K562 (cell line): ENCODE results near the gene HSF2. TPM values are rescaled to one million over a fixed set of nuclear protein-coding genes. Genes with fewer than 3 reads are reported as not detected.

Experiments used
- ATAC-seq: fragments of 200-7000 bp; cut with Tn5 transposase; 3 replicates; pipeline ENCODE4 v1.9.1; 2020; ENCODE audit warnings: moderate library complexity
- BruUV-seq: library from RNA; stranded (reverse); fragments of 400-500 nt; replicated peaks from 2 replicates; lab custom pipeline; 2021; lab: Mats Ljungman, UMichigan
- CTCF ChIA-PET: fragments of 300-600 bp; formaldehyde crosslinking; extraction: SDS; loops from one replicate; lab custom pipeline; 2021; ENCODE audit warnings: low intra/inter-chr PET ratio; lab: Yijun Ruan, JAX
- POLR2A ChIA-PET: fragments of 300-600, 350-650 bp; sonication (Branson Sonifier 250); formaldehyde crosslinking; extraction: SDS; loops from one replicate; lab custom pipeline; 2021; ENCODE audit warnings: antibody characterized with exemption, inconsistent platforms; lab: Yijun Ruan, JAX
- DNase-seq, 4 experiments: peaks; one replicate each; pipeline versions ENCODE4 v3.0.0 to v3.0.0-alpha.2; 2011 to 2018; ENCODE audit warnings: low spot score in 3 of 4, mixed read lengths in 3 of 4; ENCODE audit errors: extremely low read depth in 1 of 4
- FAIRE-seq: peaks from 2 replicates; lab custom pipeline; 2011; peaks lifted over from hg19 to GRCh38; lab: Jason Lieb, UNC
- H2AFZ ChIP-seq: 2 replicates; pipeline ENCODE4 v1.6.0; 2011; ENCODE audit warnings: low read depth, low read length, control low read depth, inconsistent platforms
- H3K27ac ChIP-seq: fragments of 200-600 bp; 3 replicates; pipeline ENCODE4 v1.8.0; 2011; ENCODE audit warnings: low read depth, mild to moderate bottlenecking, control low read depth, inconsistent platforms, low read length, moderate library complexity, mixed read lengths; ENCODE audit errors: extremely low read depth
- H3K27me3 ChIP-seq, 2 experiments: fragments of 300-600 bp in 1 of 2; 2 replicates in 1 of 2; 3 replicates in 1 of 2; pipeline versions ENCODE4 v1.6.0 to v1.8.0; 2011; ENCODE audit warnings: inconsistent platforms in 2 of 2, low read length in 2 of 2, mild to moderate bottlenecking in 1 of 2, mixed read lengths in 1 of 2, moderate library complexity in 1 of 2; ENCODE audit not compliant: control insufficient read depth in 2 of 2, insufficient read depth in 2 of 2
- H3K36me3 ChIP-seq: fragments of 300-600 bp; 3 replicates; pipeline ENCODE4 v1.8.0; 2011; ENCODE audit warnings: mild to moderate bottlenecking, low read length, inconsistent platforms; ENCODE audit not compliant: control insufficient read depth, insufficient read depth
- H3K4me1 ChIP-seq, 2 experiments: fragments of 200-600 bp in 1 of 2; replicated peaks in 1 of 2; 2 replicates in 1 of 2; 3 replicates in 1 of 2; pipeline versions ENCODE4 v1.5.1 to v1.8.0; 2011; ENCODE audit warnings: inconsistent platforms in 2 of 2, low read length in 2 of 2, mild to moderate bottlenecking in 1 of 2, mixed read lengths in 1 of 2, moderate library complexity in 1 of 2; ENCODE audit not compliant: control insufficient read depth in 2 of 2, insufficient read depth in 2 of 2
- H3K4me2 ChIP-seq: 2 replicates; pipeline ENCODE4 v1.6.1; 2011; ENCODE audit warnings: low read length, control low read depth, inconsistent platforms, mixed read lengths; ENCODE audit not compliant: insufficient read depth
- H3K4me3 ChIP-seq: fragments of 200-600 bp; sonication (generic), shearing (Covaris generic); 2 replicates; pipeline ENCODE4 v1.5.1; 2016; ENCODE audit warnings: control low read depth, inconsistent platforms
- H3K79me2 ChIP-seq: fragments of 200-600 bp; 3 replicates; pipeline ENCODE4 v1.8.0; 2011; ENCODE audit warnings: low read length, inconsistent platforms; ENCODE audit not compliant: control insufficient read depth, insufficient read depth
- H3K9ac ChIP-seq, 2 experiments: 2 replicates each; pipeline versions ENCODE4 v1.6.0 to v1.6.1; 2011; ENCODE audit warnings: low read depth in 2 of 2, low read length in 2 of 2, control low read depth in 1 of 2, inconsistent platforms in 1 of 2, mild to moderate bottlenecking in 1 of 2, mixed read lengths in 1 of 2; ENCODE audit not compliant: insufficient read depth in 1 of 2
- H3K9me1 ChIP-seq: one replicate; pipeline ENCODE4 v1.6.0; 2011; ENCODE audit warnings: inconsistent platforms, mild to moderate bottlenecking, low read length, moderate library complexity; ENCODE audit not compliant: control insufficient read depth, insufficient read depth
- H3K9me3 ChIP-seq: replicated peaks from 2 replicates; pipeline ENCODE4 v1.5.1; 2011; ENCODE audit warnings: low read depth, low read length, inconsistent platforms; ENCODE audit not compliant: control insufficient read depth, insufficient read depth
- H4K20me1 ChIP-seq: replicated peaks from 2 replicates; pipeline ENCODE4 v1.6.1; 2011; ENCODE audit warnings: low read length, inconsistent platforms, mixed read lengths; ENCODE audit not compliant: control insufficient read depth, insufficient read depth
- MEF2A ChIP-seq: IDR thresholded peaks from 2 replicates; pipeline ENCODE4 v1.6.1; 2011; ENCODE audit warnings: low read depth, mild to moderate bottlenecking, low read length, moderate library complexity; ENCODE audit not compliant: control insufficient read depth
- NFXL1 ChIP-seq: fragments of 450-650 bp; formaldehyde crosslinking; IDR thresholded peaks from 2 replicates; pipeline ENCODE4 v1.4.0; 2021; ENCODE audit warnings: mild to moderate bottlenecking
- PRPF4 ChIP-seq: fragments of 200-400 bp; formaldehyde crosslinking; IDR thresholded peaks from one replicate; pipeline ENCODE4 v1.6.1; 2017; ENCODE audit warnings: low read length, low read depth, mild to moderate bottlenecking; ENCODE audit not compliant: insufficient read depth, poor library complexity, severe bottlenecking
- ZBTB1 ChIP-seq: sonication (generic); formaldehyde crosslinking; IDR thresholded peaks from 2 replicates; pipeline ENCODE4 v1.8.1; 2023; ENCODE audit warnings: missing genetic modification reagents, low read depth, mild to moderate bottlenecking, borderline replicate concordance
- WGBS: fragments of 100-300 bp; shearing (Covaris generic); methylation state at CpG from one replicate; pipeline ENCODE4 v1.1.6; 2016; ENCODE audit warnings: low coverage, mixed read lengths; ENCODE audit not compliant: insufficient coverage; ENCODE audit errors: missing lambda C conversion rate; 5-methylcytosine and 5-hydroxymethylcytosine counted together
- in situ Hi-C: fragments of 300-500 bp; cut with MboI; formaldehyde crosslinking; loops from 4 replicates; pipeline ENCODE4 v1.15.0; 2018; ENCODE audit warnings: inconsistent platforms, mixed read lengths
- intact Hi-C: fragments of 100-400 bp; cut with micrococcal nuclease; formaldehyde crosslinking; loops from 2 replicates; pipeline ENCODE4 v1.14.2; 2022
- polyA plus RNA-seq, 8 experiments: library from polyadenylated mRNA; depleted of rRNA in 4 of 8; stranded (reverse) in 5 of 8; unstranded in 3 of 8; fragments of >200 nt; fragmentation: Nextera tagmentation in 2 of 8; fragmentation: Illumina TruSeq in 1 of 8; extraction: Ambion mirVana in 2 of 8; extraction: Trizol in 1 of 8; gene quantifications; 2 replicates each; pipeline versions ENCODE4 v1.2.1 to v1.2.3, GENCODE V29; 2011 to 2014; ENCODE audit warnings: inconsistent platforms in 1 of 8, missing spikeins in 1 of 8
- total RNA-seq, 7 experiments: library from RNA; depleted of rRNA in 6 of 7; stranded (reverse); fragments of >200 nt in 6 of 7; fragmentation: Illumina TruSeq in 2 of 7; extraction: Trizol in 2 of 7; gene quantifications; 2 replicates each; pipeline versions ENCODE4 v1.2.1 to v1.2.3, GENCODE V29; 2011 to 2021; ENCODE audit warnings: low replicate concordance in 1 of 7
- TF ChIP-seq, protein P1 (sequence below), 2 experiments: fragments of 450-650 bp in 1 of 2; sonication (generic) in 1 of 2; formaldehyde crosslinking in 1 of 2; IDR thresholded peaks in 1 of 2; conservative IDR thresholded peaks in 1 of 2; 2 replicates each; pipeline versions ENCODE4 v1.6.1 to v1.8.1; 2016 to 2023; ENCODE audit warnings: mild to moderate bottlenecking in 2 of 2, moderate library complexity in 2 of 2, inconsistent platforms in 1 of 2, missing genetic modification reagents in 1 of 2
- TF ChIP-seq, protein P2 (sequence below): sonication (generic); formaldehyde crosslinking; IDR thresholded peaks from 2 replicates; pipeline ENCODE4 v1.8.0; 2022; ENCODE audit warnings: mild to moderate bottlenecking, missing genetic modification reagents

HSF2 gene
- total and polyA plus RNA-seq, 9 of the 15 experiments (the other 6 are each of a cell fraction or from before 2014, with no cell fraction given) = 19.1 to 73.1 (median 29.2) TPM

DNA sequence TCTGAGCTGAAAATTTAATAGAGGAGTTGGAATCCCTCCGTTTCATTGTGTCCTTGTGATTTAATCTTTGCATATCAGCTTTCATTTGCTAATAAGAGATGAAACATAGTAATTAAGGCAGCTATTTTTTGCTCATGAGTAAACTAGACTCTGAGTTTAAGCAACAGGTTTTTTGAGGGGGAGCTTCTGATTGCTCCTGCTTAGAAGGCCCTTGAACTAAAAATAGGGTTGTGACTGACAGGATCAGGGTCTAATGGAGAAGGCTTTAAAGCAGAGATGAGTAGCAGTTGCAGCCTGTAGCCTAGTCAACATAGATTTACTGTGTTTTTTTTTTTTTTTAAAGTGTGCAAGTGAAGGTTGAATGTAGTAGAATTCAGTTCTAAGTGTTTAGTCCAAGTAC lies 17.4 kb downstream of the HSF2 start:
- no peak for DNase-seq
- POLR2A ChIA-PET = interaction anchor here (1.3 kb wide), 1 partner anchor 8 kb away, joined by 4 read pairs; no protein-coding TSS in a partner anchor

DNA sequence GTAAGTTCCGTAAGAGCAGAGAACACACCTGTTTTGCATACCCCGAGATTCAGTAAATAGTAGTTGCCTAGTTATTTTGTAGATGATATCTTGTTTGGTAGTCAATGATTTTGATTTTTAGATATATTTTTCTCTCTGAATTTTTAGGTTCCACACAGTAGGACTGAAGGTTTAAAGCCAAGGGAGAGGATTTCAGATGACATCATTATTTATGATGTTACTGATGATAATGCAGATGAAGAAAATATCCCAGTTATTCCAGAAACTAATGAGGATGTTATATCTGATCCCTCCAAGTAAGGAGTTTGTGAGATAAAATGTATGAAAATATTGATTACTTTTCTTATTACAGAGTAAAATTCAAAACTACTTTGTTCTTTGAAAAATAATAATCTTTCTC lies 22.6 kb downstream of the HSF2 start:
- POLR2A ChIA-PET = no interaction called here
- Histone ChIP-seq H4K20me1 (no peaks in the 10 kb centered on the region), H3K27ac (no peak overlapping the region), H3K36me3 (peaks cover 92% of the 10 kb centered on the region), H3K9ac (no peak overlapping the region), H3K79me2 (no peaks in the 10 kb centered on the region), H3K9me3 (no peaks in the 10 kb centered on the region), H3K4me1 (no peaks in the 10 kb centered on the region)
- FAIRE-seq (no peak), DNase-seq (no peak)
- no TSS peak for BruUV-seq
- TF ChIP-seq, protein P1, sequence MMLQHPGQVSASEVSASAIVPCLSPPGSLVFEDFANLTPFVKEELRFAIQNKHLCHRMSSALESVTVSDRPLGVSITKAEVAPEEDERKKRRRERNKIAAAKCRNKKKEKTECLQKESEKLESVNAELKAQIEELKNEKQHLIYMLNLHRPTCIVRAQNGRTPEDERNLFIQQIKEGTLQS (IDR thresholded peaks at IDR 0.05) = peak; percentile 30; the same call in 1 of the 2 replicates
- TF ChIP-seq, protein P1 (CRISPR knock-in tag; conservative IDR thresholded peaks at IDR 0.05) = no peak
- TF ChIP-seq ZBTB1 (CRISPR knock-in tag) (no peak), PRPF4 (no peak), NFXL1 (CRISPR knock-in tag) (no peak), MEF2A (no peak)
- TF ChIP-seq, all 486 proteins: peak for 1
- CTCF ChIA-PET = no interaction called here
- no peak for ATAC-seq
- Histone ChIP-seq H3K9me1 (no peaks in the 10 kb centered on the region), H2AFZ (no peak overlapping the region), H3K4me3 (no peak overlapping the region), H3K4me2 (no peak overlapping the region), H3K27me3 (no peaks in the 10 kb centered on the region)
- intact Hi-C loops = no loop called here
- 92% methylated on average over 2 of the region's 2 CpGs for WGBS
- in situ Hi-C loops = no loop called here

More for the DNA sequence above, 17.4 kb downstream of the HSF2 start:
- H3K27me3 ChIP-seq = no peaks in the 10 kb centered on the region
- WGBS = 82% methylated on average over 1 of the region's 1 CpG
- intact Hi-C loops = no loop called here
- H3K36me3 ChIP-seq = peaks cover 90% of the 10 kb centered on the region
- H3K9me3 ChIP-seq = no peaks in the 10 kb centered on the region
- H3K27ac ChIP-seq = no peak overlapping the region
- CTCF ChIA-PET = no interaction called here
- H3K9ac ChIP-seq = no peak overlapping the region
- no peak for ATAC-seq
- no peak for TF ChIP-seq MEF2A
- TF ChIP-seq, protein P2, sequence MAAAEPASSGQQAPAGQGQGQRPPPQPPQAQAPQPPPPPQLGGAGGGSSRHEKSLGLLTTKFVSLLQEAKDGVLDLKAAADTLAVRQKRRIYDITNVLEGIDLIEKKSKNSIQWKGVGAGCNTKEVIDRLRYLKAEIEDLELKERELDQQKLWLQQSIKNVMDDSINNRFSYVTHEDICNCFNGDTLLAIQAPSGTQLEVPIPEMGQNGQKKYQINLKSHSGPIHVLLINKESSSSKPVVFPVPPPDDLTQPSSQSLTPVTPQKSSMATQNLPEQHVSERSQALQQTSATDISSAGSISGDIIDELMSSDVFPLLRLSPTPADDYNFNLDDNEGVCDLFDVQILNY (CRISPR knock-in tag) = no peak
- TF ChIP-seq, all 486 proteins: peak for 0
- peaks cover 9% of the 10 kb centered on the region for H3K79me2 ChIP-seq
- FAIRE-seq = no peak
- H3K9me1 ChIP-seq = no peaks in the 10 kb centered on the region
- no peaks in the 10 kb centered on the region for H3K4me1 ChIP-seq
- H3K4me2 ChIP-seq = no peak overlapping the region
- H3K4me3 ChIP-seq = no peak overlapping the region
- H2AFZ ChIP-seq = no peak overlapping the region
- in situ Hi-C loops = no loop called here
- no peaks in the 10 kb centered on the region for H4K20me1 ChIP-seq
- no TSS peak for BruUV-seq
